HG02884 (cell line): ENCODE results near the gene CROCC.
"Not testable (repeated sequence)": the region's sequence is repeated elsewhere in the genome, so short reads cannot be mapped to it uniquely, and the experiment has no call there.

Source experiments
- ATAC-seq: cut with Tn5 transposase; IDR thresholded peaks from one replicate; pipeline ENCODE4 v1.9.1; 2021; ENCODE audit warnings: mild to moderate bottlenecking, moderate library complexity; ENCODE audit not compliant: unreplicated experiment

Gene CROCC, protein sequence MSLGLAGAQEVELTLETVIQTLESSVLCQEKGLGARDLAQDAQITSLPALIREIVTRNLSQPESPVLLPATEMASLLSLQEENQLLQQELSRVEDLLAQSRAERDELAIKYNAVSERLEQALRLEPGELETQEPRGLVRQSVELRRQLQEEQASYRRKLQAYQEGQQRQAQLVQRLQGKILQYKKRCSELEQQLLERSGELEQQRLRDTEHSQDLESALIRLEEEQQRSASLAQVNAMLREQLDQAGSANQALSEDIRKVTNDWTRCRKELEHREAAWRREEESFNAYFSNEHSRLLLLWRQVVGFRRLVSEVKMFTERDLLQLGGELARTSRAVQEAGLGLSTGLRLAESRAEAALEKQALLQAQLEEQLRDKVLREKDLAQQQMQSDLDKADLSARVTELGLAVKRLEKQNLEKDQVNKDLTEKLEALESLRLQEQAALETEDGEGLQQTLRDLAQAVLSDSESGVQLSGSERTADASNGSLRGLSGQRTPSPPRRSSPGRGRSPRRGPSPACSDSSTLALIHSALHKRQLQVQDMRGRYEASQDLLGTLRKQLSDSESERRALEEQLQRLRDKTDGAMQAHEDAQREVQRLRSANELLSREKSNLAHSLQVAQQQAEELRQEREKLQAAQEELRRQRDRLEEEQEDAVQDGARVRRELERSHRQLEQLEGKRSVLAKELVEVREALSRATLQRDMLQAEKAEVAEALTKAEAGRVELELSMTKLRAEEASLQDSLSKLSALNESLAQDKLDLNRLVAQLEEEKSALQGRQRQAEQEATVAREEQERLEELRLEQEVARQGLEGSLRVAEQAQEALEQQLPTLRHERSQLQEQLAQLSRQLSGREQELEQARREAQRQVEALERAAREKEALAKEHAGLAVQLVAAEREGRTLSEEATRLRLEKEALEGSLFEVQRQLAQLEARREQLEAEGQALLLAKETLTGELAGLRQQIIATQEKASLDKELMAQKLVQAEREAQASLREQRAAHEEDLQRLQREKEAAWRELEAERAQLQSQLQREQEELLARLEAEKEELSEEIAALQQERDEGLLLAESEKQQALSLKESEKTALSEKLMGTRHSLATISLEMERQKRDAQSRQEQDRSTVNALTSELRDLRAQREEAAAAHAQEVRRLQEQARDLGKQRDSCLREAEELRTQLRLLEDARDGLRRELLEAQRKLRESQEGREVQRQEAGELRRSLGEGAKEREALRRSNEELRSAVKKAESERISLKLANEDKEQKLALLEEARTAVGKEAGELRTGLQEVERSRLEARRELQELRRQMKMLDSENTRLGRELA (N-terminal part only)

DNA sequence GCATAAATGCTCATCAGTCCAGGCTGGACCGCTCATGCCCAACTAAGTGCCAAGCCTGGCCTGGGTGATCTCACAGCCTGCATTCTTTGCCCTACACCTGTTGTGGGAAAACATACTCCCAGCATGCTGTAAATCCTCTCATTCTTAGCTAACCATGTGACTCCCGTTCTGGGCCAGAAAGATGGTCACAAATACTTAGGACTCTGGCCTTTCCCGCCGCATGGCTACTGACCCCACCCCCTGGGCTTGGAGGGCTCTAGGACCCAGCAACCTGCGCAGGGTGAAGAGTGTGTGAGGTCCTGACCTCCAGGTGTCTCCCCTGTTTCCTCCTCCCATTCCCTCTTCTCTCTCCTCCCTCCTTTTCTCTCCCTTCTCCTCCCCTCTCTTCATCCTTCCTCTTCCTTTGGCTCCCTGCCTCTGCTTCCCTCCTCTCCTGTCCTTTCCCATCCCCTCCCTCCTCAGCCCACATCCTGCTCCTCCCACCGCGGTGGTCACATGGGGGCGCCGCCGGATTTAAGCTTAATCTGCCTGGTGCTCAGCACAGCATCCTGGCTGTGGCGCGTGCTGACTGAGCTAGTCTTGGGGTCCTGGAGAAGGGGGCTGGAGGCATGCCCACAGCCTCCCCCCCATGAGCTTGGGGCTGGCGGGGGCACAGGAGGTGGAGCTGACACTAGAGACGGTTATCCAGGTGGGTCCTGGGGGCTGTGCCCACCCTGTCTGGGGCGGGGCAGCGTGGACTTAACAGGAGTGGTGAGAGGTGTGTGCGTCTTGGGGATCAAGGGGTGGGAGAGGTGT is at the start of gene CROCC:
Gene CROCC (plus strand): TSS at position 541 of the 795 bp plus-strand sequence. CDS start 88 bp downstream, at position 629.
- ATAC-seq = no peak

DNA sequence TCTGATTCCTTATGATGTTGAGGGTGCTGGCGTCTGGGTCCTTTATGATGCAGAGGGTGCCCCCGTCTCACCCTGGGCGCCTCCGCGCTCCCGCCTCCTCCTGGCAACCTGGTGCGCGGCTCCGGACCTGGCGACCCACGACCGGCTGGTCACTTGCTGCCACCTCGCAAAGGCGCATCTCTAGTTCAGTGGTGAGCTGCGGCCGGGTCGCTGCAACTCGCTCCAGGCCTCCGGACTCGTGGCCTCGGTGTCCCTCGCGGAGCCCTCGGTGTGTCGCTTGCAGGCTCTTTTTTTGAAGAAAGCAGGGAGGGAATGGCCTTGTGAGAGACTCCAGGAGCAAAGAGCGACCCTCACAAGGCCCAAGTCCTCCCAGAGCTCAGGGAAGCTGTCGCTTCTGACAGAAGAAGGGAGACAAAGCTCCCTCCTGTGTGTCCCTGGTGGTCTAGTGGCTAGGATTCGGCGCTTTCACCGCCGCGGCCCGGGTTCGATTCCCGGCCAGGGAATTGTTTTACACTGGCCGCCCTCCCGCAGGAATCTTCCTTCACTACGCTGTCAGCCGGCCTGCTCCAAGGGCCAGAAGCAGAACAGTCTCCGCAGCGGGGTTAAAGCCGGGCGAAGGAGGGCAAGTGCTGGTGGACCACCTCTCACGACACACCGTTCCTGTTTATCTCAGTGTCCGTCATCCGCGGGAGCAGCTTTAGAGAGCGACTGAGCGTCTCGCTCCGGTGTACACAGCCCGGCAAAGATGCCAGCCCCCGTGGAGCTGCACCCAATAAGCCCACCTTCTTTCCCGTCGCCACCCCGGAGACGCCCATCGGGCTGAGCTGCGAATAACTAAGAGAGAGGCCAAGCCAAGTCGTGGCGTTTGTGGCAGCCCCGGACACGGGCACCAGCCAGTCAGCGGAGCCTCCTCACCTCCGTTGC is 49.3 kb upstream of the CROCC start:
- not testable (repeated sequence) for ATAC-seq

DNA sequence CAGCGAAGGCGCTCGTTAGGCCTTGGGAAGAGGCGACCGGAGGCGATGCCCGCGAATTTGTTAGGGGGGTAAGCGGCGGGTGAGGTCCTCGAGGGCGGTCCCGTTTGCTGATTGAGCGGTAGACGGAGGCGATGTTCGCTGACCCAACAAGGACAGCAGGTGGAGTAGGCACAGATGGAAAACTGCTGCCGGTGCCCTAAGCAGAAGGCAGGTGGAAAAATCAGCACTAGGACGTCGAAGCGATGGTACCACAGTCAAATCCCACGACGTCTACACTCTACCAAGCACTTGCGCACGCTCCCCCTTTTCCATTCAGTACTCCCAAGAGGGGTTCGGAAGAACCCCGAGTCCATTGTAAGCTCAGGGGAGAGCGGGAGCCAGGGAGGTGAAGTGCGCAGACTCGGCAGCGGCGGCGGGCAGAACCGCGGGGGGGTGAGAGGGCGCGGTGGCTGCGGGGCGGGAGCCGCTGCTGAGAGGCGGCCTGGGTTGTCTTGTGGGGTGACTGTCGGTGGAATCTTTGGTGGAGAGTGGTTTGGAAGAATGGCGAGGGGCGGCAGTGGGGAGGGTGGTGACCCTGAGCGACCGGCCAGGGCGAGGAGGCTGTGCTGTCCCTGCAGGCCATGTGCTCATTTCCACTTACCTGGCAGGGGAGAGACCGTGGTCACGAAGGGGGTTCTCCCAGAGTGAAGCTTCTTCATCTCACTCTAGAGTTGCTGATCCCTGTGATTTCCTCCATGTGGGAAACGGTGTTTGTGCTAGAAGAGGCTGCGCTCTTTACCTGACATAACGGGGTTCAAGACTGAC is 48.5 kb upstream of the CROCC start:
- not testable (repeated sequence) for ATAC-seq

DNA sequence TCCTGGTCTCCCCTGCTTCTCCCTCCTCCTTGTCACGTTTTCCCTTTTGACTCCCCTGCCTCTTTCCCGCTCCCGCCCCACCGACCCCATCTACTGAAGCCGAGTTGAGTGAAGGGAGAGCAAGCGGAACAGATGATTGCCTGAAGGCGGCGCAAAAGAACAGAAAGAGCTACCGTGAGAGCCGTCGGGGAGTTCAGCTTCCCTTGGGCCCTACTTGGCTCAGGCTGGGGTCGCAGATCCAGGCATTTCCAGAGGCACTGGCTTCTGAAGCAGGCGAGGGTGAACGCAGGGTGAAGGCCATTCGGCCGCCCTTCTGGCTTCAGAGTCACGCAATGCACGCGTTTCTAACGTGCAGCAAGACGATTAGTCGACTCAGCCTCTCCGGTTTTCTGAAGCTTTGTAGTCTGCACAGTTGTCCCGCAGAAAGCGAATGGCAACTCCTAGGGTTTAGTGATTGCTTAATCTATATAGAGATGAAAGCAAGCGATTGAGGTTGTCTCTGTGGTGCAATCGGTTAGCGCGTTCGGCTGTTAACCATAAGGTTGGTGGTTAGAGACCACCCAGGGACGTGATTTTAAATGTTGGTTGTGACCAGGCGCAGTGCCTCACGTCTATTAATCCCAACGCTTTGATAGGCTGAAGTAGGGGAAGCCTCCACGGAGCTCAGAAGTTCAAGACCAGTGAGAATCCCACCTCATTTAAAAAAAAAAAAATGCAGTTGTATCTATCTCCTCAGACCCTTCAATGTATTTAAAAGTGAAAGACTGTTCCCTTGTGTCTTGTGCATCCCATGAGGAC is 46.6 kb upstream of the CROCC start:
- not testable (repeated sequence) for ATAC-seq

DNA sequence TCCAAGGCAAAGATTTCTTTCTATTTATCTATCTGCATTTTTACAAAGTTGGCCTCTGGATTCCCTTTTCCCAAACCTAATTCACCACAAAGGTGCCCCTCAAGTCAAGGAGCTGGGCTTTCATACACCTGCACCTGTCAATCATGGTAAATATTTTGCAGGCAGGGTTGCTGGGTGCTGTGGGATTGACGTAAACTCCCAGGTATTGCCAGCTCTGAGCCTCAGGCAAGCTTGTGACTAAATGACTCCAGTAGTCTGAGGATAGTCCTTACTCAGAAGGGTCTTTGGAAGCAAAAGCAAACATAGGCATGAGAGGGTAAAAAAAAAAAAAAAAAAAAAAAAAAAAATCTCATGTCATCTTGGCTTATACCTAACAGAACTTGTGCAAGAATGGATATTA is 40.0 kb upstream of the CROCC start:
- ATAC-seq = not testable (repeated sequence)

DNA sequence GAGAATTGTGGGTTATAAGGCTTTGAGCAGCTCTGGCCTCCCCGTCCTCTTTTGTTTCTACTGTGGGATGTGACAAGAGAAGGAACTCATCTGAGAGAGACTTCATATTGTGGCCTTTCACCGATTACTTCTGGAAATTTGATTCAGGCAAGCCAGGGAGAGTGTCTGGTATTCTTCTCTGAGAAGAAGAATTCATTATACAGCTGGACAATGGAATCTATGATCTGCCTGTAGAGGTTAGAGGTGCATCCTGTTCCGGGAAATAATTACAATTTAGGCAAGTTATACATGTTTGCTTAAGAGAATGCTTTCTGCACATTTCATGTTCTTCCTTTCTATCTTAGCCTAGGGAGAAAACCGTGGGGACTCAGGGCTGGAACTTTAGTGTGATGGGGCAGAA is 38.7 kb upstream of the CROCC start:
- ATAC-seq = no peak

DNA sequence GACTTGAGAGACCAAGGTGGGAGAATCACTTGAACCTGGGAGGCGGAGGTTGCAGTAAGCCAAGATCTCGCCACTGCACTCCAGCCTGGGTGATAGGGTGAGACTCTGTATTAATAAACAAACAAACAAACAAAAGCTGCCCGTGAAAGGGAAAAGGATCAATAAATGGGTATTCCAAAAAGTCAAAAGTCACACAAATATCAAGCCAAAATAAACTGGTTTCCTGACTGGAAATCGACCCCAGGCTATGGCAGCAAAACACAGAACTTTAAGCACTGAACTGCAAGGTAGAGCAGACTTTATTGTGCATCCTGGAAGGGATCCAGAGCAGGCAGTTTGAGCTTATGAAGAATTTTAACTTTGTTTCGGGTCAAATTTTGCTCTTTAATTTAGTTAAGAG is 37.2 kb upstream of the CROCC start:
- ATAC-seq = not testable (repeated sequence)

DNA sequence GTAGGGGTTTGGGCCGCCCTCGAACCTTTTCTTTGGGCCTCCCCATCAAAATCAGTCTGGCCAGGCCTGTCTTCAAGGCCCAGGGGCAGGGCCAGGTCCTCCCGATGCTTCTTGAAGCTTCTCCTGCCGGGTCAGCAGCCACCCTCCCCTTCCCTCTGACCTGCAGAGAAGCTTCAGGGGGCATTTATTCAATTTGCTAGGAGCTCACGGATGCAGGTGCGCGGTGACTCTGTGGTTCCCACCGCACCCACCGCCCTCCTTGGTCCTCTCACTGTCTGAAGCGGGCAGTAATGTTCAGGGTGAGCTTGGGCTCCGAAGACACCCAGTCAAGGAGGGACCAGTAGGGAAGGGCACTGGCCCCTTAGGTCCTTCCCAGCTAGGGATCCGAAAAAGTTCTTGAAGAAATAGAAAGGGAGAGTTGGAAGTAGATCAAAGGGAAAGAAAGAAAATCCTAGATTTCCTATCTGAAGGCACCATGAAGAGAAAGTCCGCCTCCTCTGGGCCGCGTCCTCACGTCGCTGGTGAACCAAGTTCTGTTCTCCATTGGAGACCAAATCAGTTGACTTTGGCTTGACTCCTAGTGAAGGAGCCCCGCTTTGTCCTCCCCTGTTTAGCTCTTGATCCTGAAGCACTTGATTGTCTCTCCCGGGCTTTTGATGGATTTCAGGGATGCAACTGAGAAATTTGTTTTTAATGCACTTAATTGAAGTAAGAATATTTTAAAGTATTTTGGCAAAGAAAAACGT is 34.7 kb upstream of the CROCC start:
- no peak for ATAC-seq

DNA sequence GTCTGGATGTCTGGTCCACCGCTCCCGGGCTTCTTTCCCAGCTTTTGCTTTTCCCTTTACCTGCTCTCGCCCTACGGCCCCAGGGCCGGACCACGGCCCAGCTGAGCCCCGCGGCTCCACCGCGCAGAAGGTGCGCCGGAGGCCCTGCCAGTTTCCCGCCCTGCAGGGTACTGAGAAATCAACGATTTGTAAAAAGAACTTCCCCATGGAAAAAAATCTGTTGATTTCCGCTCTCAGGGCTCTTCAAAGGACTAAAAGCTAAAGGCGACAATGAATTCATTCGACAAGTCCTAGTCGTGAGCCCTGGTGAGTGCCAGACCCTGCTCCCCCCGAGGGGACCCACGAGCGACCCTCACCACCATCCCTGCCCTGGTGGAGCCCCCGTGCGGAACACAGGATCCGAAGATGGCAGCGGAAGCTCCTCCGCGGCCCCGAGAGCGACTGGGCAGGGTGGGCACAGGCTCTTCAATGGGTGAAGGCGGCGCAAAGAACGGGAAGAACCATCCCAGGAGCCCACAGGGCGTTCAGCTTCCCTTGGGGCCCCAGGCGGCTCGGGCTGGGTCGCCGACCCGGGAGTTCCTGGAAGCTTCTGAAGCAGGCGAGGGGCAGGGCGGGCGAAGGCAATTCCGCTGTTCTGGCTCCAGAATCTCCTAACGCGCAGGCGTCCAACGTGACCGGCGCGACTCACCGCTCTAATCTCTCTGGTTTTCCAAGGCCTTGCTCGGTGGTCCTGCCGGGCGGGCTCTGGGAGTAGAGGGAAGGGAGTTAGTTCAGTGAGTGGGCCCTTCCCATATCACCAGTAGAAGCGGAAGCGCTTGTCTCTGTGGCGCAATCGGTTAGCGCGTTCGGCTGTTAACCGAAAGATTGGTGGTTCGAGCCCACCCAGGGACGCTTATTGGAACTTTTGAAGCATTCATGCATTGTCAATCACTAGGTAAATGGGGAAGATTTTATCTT is 32.6 kb upstream of the CROCC start:
- ATAC-seq = no peak

DNA sequence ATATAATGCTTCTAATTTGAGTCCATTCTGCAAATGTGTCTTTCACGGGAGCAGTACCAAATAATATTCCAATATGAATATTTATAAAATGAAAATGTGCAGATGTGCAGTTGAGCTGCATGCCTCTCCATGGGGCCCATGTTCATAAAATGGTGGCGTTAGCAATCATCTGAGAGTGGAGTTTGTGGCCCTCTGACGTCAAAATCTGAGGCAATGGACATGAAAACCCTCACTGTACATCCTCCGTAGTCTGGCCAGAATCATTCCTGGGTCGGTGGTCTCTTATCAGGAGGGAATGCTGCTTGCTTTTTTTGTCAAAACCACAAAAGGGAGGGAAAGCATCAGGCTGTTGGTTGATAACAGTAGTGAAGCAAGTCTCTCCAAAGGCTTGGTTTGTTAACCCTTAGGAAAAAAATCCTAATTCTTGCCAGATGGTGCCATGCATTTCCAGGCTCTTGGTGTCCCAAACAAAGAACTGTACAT is 31.2 kb upstream of the CROCC start:
- not testable (repeated sequence) for ATAC-seq

DNA sequence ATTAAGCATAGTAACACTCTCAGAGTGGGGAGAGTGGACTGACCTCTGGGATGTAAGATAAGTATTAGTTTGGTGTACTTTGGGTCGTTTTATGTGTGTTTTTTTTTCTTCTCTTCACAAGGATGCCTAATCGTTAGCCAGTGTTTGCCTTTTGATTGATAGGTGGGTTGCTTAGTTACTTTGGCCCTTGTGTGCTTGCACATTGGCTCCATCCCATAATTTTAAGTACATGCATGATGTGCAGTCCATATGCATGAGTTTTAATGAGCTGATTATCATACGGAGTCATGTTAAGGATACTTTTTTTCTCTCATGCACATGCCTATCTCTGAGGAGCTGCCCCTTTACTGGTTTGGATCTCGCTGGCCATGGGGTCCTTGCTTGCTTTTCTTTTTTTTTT is 30.7 kb upstream of the CROCC start:
- not testable (repeated sequence) for ATAC-seq

DNA sequence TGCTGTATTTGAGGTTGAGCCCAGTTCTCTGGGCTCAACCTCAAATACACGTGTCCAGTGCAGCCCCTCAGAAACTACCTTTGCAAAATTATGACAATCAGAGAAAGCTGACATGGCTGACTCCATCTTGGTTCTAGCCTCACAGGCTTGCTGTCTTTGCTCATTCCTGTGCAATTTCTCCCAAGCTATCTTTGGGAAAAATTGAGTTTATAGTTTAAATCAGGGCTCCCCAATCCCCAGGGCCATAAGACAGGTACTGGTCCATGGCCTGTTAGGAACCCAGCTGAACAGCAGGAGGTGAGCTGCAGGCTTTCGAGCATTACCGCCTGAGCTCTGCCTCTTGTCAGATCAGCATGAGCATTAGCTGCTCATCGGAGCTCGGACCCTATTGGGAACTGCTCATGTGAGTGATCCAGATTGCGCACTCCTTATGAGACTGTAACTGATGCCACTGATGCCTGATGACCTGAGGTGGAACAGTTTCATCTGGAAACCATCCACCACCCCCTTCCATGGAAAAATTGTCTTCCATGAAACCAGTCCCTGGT is 28.7 kb upstream of the CROCC start:
- not testable (repeated sequence) for ATAC-seq

DNA sequence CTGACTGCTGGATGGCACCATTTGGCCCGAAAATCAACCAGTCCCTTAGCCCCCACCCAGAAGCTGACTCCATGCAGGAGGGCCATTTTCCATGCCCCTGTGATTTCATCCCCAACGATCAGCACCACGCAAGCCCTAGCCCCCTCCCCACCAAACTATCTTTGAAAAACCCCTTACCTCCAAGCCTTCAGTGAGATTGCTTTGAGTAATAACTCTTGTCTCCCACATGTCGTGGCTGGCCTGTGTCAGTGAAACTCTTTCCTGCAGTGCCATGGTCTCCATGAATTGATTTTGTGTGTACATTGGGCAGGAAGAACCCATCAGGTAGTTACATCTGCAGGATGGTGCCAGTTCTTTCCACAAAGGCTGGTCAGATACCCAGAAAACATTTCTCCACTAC is 27.9 kb upstream of the CROCC start:
- not testable (repeated sequence) for ATAC-seq

DNA sequence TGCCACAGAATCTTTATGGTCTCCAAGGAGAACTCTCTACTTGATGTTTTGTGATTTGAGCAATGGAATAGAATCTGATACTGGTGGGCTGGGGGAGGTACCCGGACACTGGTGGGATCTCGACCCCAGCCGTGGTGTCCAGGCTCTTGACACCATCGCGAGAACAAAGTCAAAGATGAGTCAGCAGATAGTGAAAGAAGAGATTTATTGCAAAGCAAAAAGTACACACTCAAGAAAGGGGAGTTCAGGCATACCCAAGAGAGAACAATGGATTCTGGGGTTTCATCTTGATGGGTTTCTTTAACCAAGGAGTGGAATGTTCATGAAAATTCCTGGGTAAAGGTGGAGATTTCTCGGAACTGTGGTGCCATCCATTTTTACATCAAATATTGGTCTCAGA is 27.4 kb upstream of the CROCC start:
- ATAC-seq = not testable (repeated sequence)

DNA sequence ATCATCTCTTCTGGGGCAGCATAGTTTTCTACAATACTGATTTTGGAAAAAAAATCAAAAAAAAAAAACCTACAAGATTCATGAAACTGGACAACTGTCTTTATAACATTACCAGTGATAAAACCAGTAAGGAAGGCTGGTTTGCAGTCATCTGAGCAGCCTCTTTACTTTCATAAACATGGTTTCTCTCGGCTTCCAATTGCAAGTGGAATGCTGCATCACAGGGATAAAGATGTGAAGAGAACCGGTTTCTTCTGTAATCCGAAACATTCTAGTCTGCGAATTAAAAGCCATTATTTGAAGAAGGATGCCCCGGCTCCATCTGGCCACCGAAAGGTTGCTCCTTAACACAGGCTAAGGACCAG is 26.5 kb upstream of the CROCC start:
- not testable (repeated sequence) for ATAC-seq
